ENCODE data around the gene DCUN1D4.
"Not testable (repeated sequence)": the region's sequence is repeated elsewhere in the genome, so short reads cannot be mapped to it uniquely, and the experiment has no call there.

DCUN1D4 gene

GRCh38 chr4:51925307-51925706 lies 82.4 kb downstream of the DCUN1D4 start:
- TF ChIP-seq CTCF (IDR thresholded peaks at IDR 0.05; ENCODE audit: low read depth, low read length), result no peak
- DNase-seq (ENCODE audit: low read depth in 2 of 2), result no peak
- H3K4me3 ChIP-seq (replicated peaks in 1 of 2; ENCODE audit: low read depth in 2 of 2, low read length in 2 of 2), result no peak overlapping the region

- H3K4me3 ChIP-seq (replicated peaks in 1 of 2; ENCODE audit: low read depth in 2 of 2, low read length in 2 of 2), result no peak overlapping the region
- no peak for TF ChIP-seq CTCF (IDR thresholded peaks at IDR 0.05; ENCODE audit: low read depth, low read length)
- peak; percentile 12 to 19 for DNase-seq (ENCODE audit: low read depth in 2 of 2)
Measured at GRCh38 chr4:51930557-51930956, 87.6 kb downstream of the DCUN1D4 start.

GRCh38 chr4:51931461-51931860 lies 88.5 kb downstream of the DCUN1D4 start:
- no peak for TF ChIP-seq CTCF (IDR thresholded peaks at IDR 0.05; ENCODE audit: low read depth, low read length)
- no peak overlapping the region for H3K4me3 ChIP-seq (replicated peaks in 1 of 2; ENCODE audit: low read depth in 2 of 2, low read length in 2 of 2)
- DNase-seq (ENCODE audit: low read depth in 2 of 2), result peak in 1 of 2 donors; percentile 11

- no peak for TF ChIP-seq CTCF (IDR thresholded peaks at IDR 0.05; ENCODE audit: low read depth, low read length)
- no peak overlapping the region for H3K4me3 ChIP-seq (replicated peaks in 1 of 2; ENCODE audit: low read depth in 2 of 2, low read length in 2 of 2)
- DNase-seq (ENCODE audit: low read depth in 2 of 2), result peak; percentile 35 to 77
Measured at GRCh38 chr4:51932261-51932660, 89.3 kb downstream of the DCUN1D4 start.

GRCh38 chr4:51932684-51933083 lies 89.7 kb downstream of the DCUN1D4 start:
- TF ChIP-seq CTCF (IDR thresholded peaks at IDR 0.05; ENCODE audit: low read depth, low read length), result no peak

GRCh38 chr4:51940460-51940859 lies 97.5 kb downstream of the DCUN1D4 start:
- H3K4me3 ChIP-seq (replicated peaks in 1 of 2; ENCODE audit: low read depth in 2 of 2, low read length in 2 of 2); DNase-seq (ENCODE audit: low read depth in 2 of 2): not testable (repeated sequence)

More at GRCh38 chr4:51932684-51933083, 89.7 kb downstream of the DCUN1D4 start:
- no peak overlapping the region for H3K4me3 ChIP-seq (replicated peaks in 1 of 2; ENCODE audit: low read depth in 2 of 2, low read length in 2 of 2)
- DNase-seq (ENCODE audit: low read depth in 2 of 2), result no peak

GRCh38 chr4:51942108-51942832 lies 99.3 kb downstream of the DCUN1D4 start:
- no peak overlapping the region for H3K4me3 ChIP-seq (replicated peaks in 1 of 2; ENCODE audit: low read depth in 2 of 2, low read length in 2 of 2)
- DNase-seq (ENCODE audit: low read depth in 2 of 2), result peak in 1 of 2 donors; percentile 14
- no peak for TF ChIP-seq CTCF (IDR thresholded peaks at IDR 0.05; ENCODE audit: low read depth, low read length)

Measured in cardiac fibroblast (primary cell).